Stimulated activated CD4-positive, alpha-beta T cell treated with anti-CD3 and anti-CD28 coated beads, Interleukin-12 subunit alpha, Interleukin-12 subunit beta, amount 100 ng/mL, for 48 hours (primary cell): Measurements from ENCODE around the gene TAOK3.

Experiments used
- DNase-seq, 3 donors: peaks; one replicate each; pipeline ENCODE4 v3.0.0-alpha.2; 2020; ENCODE audit warnings: low read depth in 2 of 3, low spot score in 1 of 3

TAOK3 gene

DNA sequence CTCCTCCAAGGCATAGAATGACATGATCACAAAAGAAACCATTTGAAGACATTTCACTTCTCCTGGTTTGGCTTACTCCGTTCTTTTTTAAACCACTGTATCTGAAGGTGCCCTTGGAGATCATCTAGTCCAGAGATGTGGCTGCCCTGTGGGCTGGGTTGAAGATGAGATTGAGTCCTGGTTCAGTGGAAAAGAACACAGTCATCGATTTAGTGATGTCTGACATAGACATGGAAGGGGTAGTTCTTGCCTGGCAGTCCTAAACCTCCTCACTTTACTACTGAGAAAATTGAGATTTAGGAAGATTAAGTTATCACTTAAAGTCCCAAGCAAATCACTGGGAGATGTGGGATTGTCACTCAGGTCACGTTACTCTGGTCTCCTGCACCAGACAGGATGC, 271.7 kb downstream of the TAOK3 start:
- DNase-seq, result no peak
